Measurements from ENCODE around the gene SIRPA.

Gene SIRPA

DNA sequence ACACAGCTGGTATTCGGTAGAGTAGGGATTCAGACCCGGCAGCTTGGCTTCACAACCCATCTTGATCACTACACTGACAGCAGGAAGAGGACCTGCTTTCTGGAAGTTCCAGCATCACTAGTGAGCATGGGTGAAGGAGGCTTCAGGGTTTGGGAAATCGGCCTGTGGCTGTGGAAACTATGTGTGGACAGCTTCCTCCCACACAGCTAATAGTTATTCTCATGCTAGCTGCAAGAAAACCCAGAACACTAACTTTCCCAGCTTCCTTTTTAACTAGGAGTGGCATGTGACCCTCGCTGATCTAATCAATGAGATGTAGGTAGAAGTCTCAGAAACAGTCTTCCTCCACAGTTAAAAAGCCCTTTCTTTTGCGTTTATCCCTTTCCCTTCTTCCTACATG lies 36.3 kb upstream of the SIRPA start:
- in situ Hi-C loops (cut with HindIII; ENCODE audit: low sequenced_read_pairs) = no loop called here
- no peak for DNase-seq (ENCODE audit: low read depth)
- TF ChIP-seq, protein P1, sequence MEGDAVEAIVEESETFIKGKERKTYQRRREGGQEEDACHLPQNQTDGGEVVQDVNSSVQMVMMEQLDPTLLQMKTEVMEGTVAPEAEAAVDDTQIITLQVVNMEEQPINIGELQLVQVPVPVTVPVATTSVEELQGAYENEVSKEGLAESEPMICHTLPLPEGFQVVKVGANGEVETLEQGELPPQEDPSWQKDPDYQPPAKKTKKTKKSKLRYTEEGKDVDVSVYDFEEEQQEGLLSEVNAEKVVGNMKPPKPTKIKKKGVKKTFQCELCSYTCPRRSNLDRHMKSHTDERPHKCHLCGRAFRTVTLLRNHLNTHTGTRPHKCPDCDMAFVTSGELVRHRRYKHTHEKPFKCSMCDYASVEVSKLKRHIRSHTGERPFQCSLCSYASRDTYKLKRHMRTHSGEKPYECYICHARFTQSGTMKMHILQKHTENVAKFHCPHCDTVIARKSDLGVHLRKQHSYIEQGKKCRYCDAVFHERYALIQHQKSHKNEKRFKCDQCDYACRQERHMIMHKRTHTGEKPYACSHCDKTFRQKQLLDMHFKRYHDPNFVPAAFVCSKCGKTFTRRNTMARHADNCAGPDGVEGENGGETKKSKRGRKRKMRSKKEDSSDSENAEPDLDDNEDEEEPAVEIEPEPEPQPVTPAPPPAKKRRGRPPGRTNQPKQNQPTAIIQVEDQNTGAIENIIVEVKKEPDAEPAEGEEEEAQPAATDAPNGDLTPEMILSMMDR (IDR thresholded peaks at IDR 0.05; ENCODE audit: low read depth, low read length, missing control alignments) = no peak
- no peak overlapping the region for H3K4me3 ChIP-seq (ENCODE audit: low read depth, low read length)

- no peak overlapping the region for H3K4me3 ChIP-seq (ENCODE audit: low read depth, low read length)
- in situ Hi-C loops (cut with HindIII; ENCODE audit: low sequenced_read_pairs) = no loop called here
- TF ChIP-seq, protein P1 (IDR thresholded peaks at IDR 0.05; ENCODE audit: low read depth, low read length, missing control alignments) = no peak
- no peak for DNase-seq (ENCODE audit: low read depth)
Measured at GRCh38 chr20:1860446-1860845, 34.8 kb upstream of the SIRPA start.

GRCh38 chr20:1861347-1861976 lies 33.7 kb upstream of the SIRPA start:
- DNase-seq (ENCODE audit: low read depth) = no peak
- TF ChIP-seq, protein P1 (IDR thresholded peaks at IDR 0.05; ENCODE audit: low read depth, low read length, missing control alignments) = no peak
- no peak overlapping the region for H3K4me3 ChIP-seq (ENCODE audit: low read depth, low read length)
- in situ Hi-C loops (cut with HindIII; ENCODE audit: low sequenced_read_pairs) = no loop called here

GRCh38 chr20:1861996-1862662 lies 33.1 kb upstream of the SIRPA start:
- TF ChIP-seq, protein P1 (IDR thresholded peaks at IDR 0.05; ENCODE audit: low read depth, low read length, missing control alignments) = no peak
- no peak for DNase-seq (ENCODE audit: low read depth)
- in situ Hi-C loops (cut with HindIII; ENCODE audit: low sequenced_read_pairs) = no loop called here
- no peak overlapping the region for H3K4me3 ChIP-seq (ENCODE audit: low read depth, low read length)

GRCh38 chr20:1862663-1863053 lies 32.5 kb upstream of the SIRPA start:
- TF ChIP-seq, protein P1 (IDR thresholded peaks at IDR 0.05; ENCODE audit: low read depth, low read length, missing control alignments) = no peak
- in situ Hi-C loops (cut with HindIII; ENCODE audit: low sequenced_read_pairs) = no loop called here
- no peak overlapping the region for H3K4me3 ChIP-seq (ENCODE audit: low read depth, low read length)
- DNase-seq (ENCODE audit: low read depth) = no peak

- TF ChIP-seq, protein P1 (IDR thresholded peaks at IDR 0.05; ENCODE audit: low read depth, low read length, missing control alignments) = no peak
- no peak overlapping the region for H3K4me3 ChIP-seq (ENCODE audit: low read depth, low read length)
- DNase-seq (ENCODE audit: low read depth) = no peak
- in situ Hi-C loops (cut with HindIII; ENCODE audit: low sequenced_read_pairs) = no loop called here
Measured at GRCh38 chr20:1863296-1863695, 31.9 kb upstream of the SIRPA start.

All from astrocyte of the cerebellum (primary cell).